Liver (tissue), 9 donors: ENCODE data around the gene ASIC2. TPM values are rescaled to one million over a fixed set of nuclear protein-coding genes. Genes with fewer than 3 reads are reported as not detected.

Experiments used
- DNase-seq: peaks from one replicate; pipeline ENCODE4 v3.0.0-alpha.2; 2017; ENCODE audit warnings: low spot score
- H3K27ac ChIP-seq, 2 donors: one replicate each; pipeline ENCODE4 v1.7.0; 2013; ENCODE audit warnings: inconsistent platforms in 2 of 2, low read length in 2 of 2, control low read depth in 1 of 2, low read depth in 1 of 2, mild to moderate bottlenecking in 1 of 2
- H3K27me3 ChIP-seq, 4 donors: one replicate each; pipeline versions ENCODE4 v1.6.1 to v1.7.0; 2013; ENCODE audit warnings: low read length in 3 of 4, inconsistent platforms in 1 of 4, mild to moderate bottlenecking in 1 of 4, moderate library complexity in 1 of 4; ENCODE audit not compliant: control insufficient read depth in 4 of 4, insufficient read depth in 4 of 4
- H3K36me3 ChIP-seq, 4 donors: one replicate each; pipeline versions ENCODE4 v1.6.1 to v1.7.0; 2013; ENCODE audit warnings: low read length in 3 of 4, mild to moderate bottlenecking in 3 of 4, low read depth in 1 of 4, moderate library complexity in 1 of 4; ENCODE audit not compliant: control insufficient read depth in 4 of 4, insufficient read depth in 3 of 4
- H3K4me1 ChIP-seq, 4 donors: one replicate each; pipeline versions ENCODE4 v1.6.1 to v1.7.0; 2013; ENCODE audit warnings: low read length in 3 of 4, mild to moderate bottlenecking in 3 of 4, moderate library complexity in 1 of 4; ENCODE audit not compliant: control insufficient read depth in 4 of 4, insufficient read depth in 4 of 4
- H3K4me3 ChIP-seq, 3 donors: one replicate each; pipeline versions ENCODE4 v1.6.1 to v1.7.0; 2013; ENCODE audit warnings: low read length in 3 of 3, control low read depth in 1 of 3, low read depth in 1 of 3, mild to moderate bottlenecking in 1 of 3
- H3K9ac ChIP-seq, 2 donors: one replicate each; pipeline ENCODE4 v1.7.0; 2013; ENCODE audit warnings: low read length in 2 of 2, mild to moderate bottlenecking in 2 of 2, moderate library complexity in 2 of 2, control low read depth in 1 of 2, low read depth in 1 of 2
- H3K9me3 ChIP-seq, 4 donors: one replicate each; pipeline versions ENCODE4 v1.6.1 to v1.7.0; 2013; ENCODE audit warnings: low read length in 3 of 4; ENCODE audit not compliant: control insufficient read depth in 4 of 4
- ATF3 ChIP-seq: IDR thresholded peaks from 2 replicates; pipeline ENCODE4 v1.6.1; 2016; ENCODE audit warnings: antibody characterized with exemption
- FOXA1 ChIP-seq: IDR thresholded peaks from 2 replicates; pipeline ENCODE4 v1.6.1; 2016; ENCODE audit warnings: antibody characterized with exemption
- FOXA2 ChIP-seq: IDR thresholded peaks from 2 replicates; pipeline ENCODE4 v1.6.1; 2016; ENCODE audit warnings: antibody characterized with exemption
- HNF4A ChIP-seq, 2 donors: conservative IDR thresholded peaks; 2 replicates each; pipeline ENCODE4 v1.6.1; 2016; ENCODE audit warnings: antibody characterized with exemption in 2 of 2, mild to moderate bottlenecking in 2 of 2
- HNF4G ChIP-seq: IDR thresholded peaks from 2 replicates; pipeline ENCODE4 v1.6.1; 2016; ENCODE audit warnings: antibody characterized with exemption
- JUND ChIP-seq, 2 donors: IDR thresholded peaks; 2 replicates each; pipeline ENCODE4 v1.6.1; 2016; ENCODE audit warnings: antibody characterized with exemption in 2 of 2
- RAD21 ChIP-seq, 2 donors: IDR thresholded peaks; 2 replicates each; pipeline ENCODE4 v1.6.1; 2016; ENCODE audit warnings: antibody characterized with exemption in 2 of 2, mild to moderate bottlenecking in 2 of 2
- RXRA ChIP-seq, 2 donors: IDR thresholded peaks; 2 replicates each; pipeline ENCODE4 v1.6.1; 2017 to 2018; ENCODE audit warnings: antibody characterized with exemption in 2 of 2, mild to moderate bottlenecking in 1 of 2
- SP1 ChIP-seq: IDR thresholded peaks from 2 replicates; pipeline ENCODE4 v1.6.1; 2018; ENCODE audit warnings: antibody characterized with exemption, mild to moderate bottlenecking
- TAF1 ChIP-seq: conservative IDR thresholded peaks from 2 replicates; pipeline ENCODE4 v1.6.1; 2016; ENCODE audit warnings: antibody characterized with exemption, mild to moderate bottlenecking
- YY1 ChIP-seq: IDR thresholded peaks from 2 replicates; pipeline ENCODE4 v1.6.1; 2016; ENCODE audit warnings: antibody characterized with exemption, mild to moderate bottlenecking
- WGBS: extraction: QIAGEN DNeasy Blood & Tissue Kit; methylation state at CpG from one replicate; pipeline ENCODE4 v1.1.7; 2013; 5-methylcytosine and 5-hydroxymethylcytosine counted together
- polyA plus RNA-seq, 2 donors: library from polyadenylated mRNA; stranded (reverse) in 1 of 2; unstranded in 1 of 2; fragments of 200-250 nt in 1 of 2; fragments of >200 nt in 1 of 2; fragmentation: Nextera tagmentation in 1 of 2; extraction: Ambion mirVana in 1 of 2; gene quantifications; one replicate each; pipeline versions ENCODE4 v1.2.1 to v1.2.3, GENCODE V29; 2013 to 2015
- total RNA-seq, 2 donors: library from RNA; depleted of rRNA; stranded (reverse); fragments of >200 nt; gene quantifications; one replicate each; pipeline ENCODE4 v1.2.3, GENCODE V29; 2014
- TF ChIP-seq, protein P1 (sequence below): fragments of 150-350 bp; IDR thresholded peaks from 2 replicates; pipeline ENCODE4 v1.5.1; 2017; ENCODE audit warnings: improper control_type of control experiment, low read depth, low read length; ENCODE audit not compliant: missing input control
- TF ChIP-seq, protein P2 (sequence below): IDR thresholded peaks from 2 replicates; pipeline ENCODE4 v1.6.1; 2016; ENCODE audit warnings: antibody characterized with exemption
- donor health status: healthy.
- donor health status: healthy.
- donor health status: healthy.
- donor health status: healthy.
- donor health status: healthy.

The ASIC2 gene
- total and polyA plus RNA-seq, 4 donors, result under 0.01 TPM; not detected in 3

DNA sequence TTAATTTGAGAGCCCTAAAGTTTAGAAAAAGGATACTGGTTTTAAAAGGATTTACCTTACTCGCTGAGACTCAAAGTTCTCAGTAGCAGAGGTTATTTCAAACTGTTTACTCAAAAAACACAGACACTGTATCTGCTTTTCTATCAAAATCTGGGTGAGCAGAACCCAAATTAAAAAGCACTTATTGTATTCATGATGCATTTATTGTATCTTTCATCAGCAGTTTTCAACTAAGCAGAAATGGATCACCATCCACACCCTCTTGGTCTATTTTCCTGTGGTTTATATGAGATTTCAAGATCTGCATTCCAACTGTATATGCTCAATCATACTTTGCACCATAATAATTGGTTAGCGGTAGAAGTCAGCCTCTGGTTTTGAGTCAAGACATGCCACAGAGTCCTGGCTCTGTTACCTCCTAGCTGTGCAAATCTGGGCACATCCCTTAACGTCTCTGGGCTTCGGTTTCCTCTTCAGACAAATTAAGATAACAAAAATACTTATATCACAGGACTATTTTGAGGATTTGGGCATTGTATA is 109.5 kb downstream of the ASIC2 start:
- Histone ChIP-seq H3K9ac (no peak overlapping the region), H3K4me1 (no peaks in the 10 kb centered on the region), H3K9me3 (peaks cover 0 to 1% (median 0%) of the 10 kb centered on the region in 4 donors), H3K36me3 (no peaks in the 10 kb centered on the region), H3K27ac (no peak overlapping the region), H3K27me3 (peaks cover 0 to 4% (median 2%) of the 10 kb centered on the region in 4 donors), H3K4me3 (no peak overlapping the region)
- 68% methylated on average over 4 of the region's 4 CpGs for WGBS
- TF ChIP-seq, protein P1, sequence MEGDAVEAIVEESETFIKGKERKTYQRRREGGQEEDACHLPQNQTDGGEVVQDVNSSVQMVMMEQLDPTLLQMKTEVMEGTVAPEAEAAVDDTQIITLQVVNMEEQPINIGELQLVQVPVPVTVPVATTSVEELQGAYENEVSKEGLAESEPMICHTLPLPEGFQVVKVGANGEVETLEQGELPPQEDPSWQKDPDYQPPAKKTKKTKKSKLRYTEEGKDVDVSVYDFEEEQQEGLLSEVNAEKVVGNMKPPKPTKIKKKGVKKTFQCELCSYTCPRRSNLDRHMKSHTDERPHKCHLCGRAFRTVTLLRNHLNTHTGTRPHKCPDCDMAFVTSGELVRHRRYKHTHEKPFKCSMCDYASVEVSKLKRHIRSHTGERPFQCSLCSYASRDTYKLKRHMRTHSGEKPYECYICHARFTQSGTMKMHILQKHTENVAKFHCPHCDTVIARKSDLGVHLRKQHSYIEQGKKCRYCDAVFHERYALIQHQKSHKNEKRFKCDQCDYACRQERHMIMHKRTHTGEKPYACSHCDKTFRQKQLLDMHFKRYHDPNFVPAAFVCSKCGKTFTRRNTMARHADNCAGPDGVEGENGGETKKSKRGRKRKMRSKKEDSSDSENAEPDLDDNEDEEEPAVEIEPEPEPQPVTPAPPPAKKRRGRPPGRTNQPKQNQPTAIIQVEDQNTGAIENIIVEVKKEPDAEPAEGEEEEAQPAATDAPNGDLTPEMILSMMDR, result no peak
- TF ChIP-seq, protein P2, sequence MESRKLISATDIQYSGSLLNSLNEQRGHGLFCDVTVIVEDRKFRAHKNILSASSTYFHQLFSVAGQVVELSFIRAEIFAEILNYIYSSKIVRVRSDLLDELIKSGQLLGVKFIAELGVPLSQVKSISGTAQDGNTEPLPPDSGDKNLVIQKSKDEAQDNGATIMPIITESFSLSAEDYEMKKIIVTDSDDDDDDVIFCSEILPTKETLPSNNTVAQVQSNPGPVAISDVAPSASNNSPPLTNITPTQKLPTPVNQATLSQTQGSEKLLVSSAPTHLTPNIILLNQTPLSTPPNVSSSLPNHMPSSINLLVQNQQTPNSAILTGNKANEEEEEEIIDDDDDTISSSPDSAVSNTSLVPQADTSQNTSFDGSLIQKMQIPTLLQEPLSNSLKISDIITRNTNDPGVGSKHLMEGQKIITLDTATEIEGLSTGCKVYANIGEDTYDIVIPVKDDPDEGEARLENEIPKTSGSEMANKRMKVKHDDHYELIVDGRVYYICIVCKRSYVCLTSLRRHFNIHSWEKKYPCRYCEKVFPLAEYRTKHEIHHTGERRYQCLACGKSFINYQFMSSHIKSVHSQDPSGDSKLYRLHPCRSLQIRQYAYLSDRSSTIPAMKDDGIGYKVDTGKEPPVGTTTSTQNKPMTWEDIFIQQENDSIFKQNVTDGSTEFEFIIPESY, result no peak
- no peak for TF ChIP-seq RAD21 (IDR thresholded peaks at IDR 0.05)
- TF ChIP-seq HNF4G, result no peak
- TF ChIP-seq HNF4A (conservative IDR thresholded peaks at IDR 0.05), result no peak
- TF ChIP-seq FOXA2, result no peak
- no peak for DNase-seq

- no peak for DNase-seq
- 48% methylated on average over 4 of the region's 4 CpGs for WGBS
- H3K4me3 ChIP-seq, result no peak overlapping the region
- peaks cover 0 to 1% (median 0%) of the 10 kb centered on the region in 4 donors for H3K9me3 ChIP-seq
- no peaks in the 10 kb centered on the region for H3K36me3 ChIP-seq
- H3K27me3 ChIP-seq, result peaks cover 0 to 6% (median 4%) of the 10 kb centered on the region in 4 donors
- H3K9ac ChIP-seq, result no peak overlapping the region
- H3K4me1 ChIP-seq, result no peaks in the 10 kb centered on the region
- H3K27ac ChIP-seq, result no peak overlapping the region
- no peak for TF ChIP-seq TAF1
- no peak for TF ChIP-seq RXRA (IDR thresholded peaks at IDR 0.05)
- TF ChIP-seq JUND (IDR thresholded peaks at IDR 0.05), result no peak
- TF ChIP-seq, protein P2, result no peak
- TF ChIP-seq FOXA1, result no peak
- TF ChIP-seq FOXA2, result no peak
- TF ChIP-seq YY1, result no peak
- TF ChIP-seq HNF4G, result no peak
- no peak for TF ChIP-seq ATF3
- no peak for TF ChIP-seq HNF4A (conservative IDR thresholded peaks at IDR 0.05)
- no peak for TF ChIP-seq SP1
Observed at GRCh38 chr17:33179151-33179550, 113.9 kb downstream of the ASIC2 start.
